Measurements from ENCODE around the gene FAM177B. TPM values are rescaled to one million over a fixed set of nuclear protein-coding genes. Genes with fewer than 3 reads are reported as not detected.

FAM177B gene
- total RNA-seq, result not detected in 2 replicates

DNA sequence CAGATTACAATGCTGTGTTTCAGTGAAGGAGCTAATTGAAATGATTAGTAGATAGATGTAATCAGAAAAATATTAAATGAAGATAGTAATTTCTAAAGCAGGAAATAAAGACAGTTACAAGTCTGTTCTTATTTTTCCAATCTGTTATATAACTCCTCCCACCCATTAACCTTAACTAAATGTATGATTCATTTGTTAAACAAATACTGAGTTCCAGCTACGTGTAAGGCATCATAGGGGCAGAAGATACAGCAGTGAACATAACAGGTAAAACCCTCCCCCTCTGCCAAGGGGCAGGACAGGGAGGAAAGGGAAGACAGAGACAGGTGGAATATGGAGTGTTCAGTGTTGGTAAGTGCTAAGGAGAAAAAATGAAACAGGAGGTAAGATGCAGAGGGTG is at the start of gene FAM177B:
Gene FAM177B (plus strand): TSS at position 231 of the 400 bp plus-strand sequence. CDS start 9,344 bp downstream, outside the sequence.

DNA sequence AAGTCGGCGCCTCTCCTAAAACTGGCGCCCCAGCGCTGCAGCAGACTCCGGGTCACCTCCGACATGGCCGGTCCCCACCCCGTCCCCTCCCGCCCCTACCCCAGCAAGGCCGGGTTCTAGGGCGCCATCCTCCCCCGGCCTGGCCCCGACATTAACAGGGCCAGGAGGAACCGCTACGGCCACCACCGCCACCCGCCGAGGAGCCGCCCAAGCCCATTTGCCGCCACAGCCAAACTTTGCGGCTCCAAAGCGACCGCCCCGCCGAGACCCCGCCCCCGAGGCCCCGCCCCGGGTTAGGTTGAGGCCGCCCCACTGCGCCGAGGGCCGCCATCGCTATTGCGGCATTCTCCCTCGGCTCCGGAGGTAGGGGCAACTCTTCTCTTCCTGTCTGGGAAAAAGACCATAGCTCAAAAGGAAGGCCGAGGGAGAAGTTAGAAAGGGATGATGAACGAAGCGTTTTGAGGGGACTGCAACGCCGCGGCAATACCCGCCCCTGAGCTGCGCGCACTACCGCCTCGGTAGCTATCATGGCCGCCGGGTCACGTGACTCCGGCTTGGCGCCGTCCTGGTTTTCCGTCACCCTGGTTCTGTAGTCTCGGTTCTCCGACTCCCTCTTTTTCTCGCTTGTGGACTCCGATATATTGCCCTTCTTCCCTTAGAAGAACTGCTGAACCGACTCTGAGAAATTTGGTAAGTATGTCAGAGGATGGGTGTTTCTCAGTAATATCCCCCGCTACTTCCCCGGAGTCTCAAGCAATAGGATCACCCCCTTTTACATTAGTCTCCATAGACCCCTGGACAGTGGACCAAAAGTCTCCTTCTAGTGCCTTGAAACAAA is 24.5 kb upstream of the FAM177B start, which contains the start of the genes AIDA and BROX:
Gene AIDA (minus strand): TSS at position 239 of the 838 bp plus-strand sequence. CDS start 174 bp downstream, at position 65.
Gene BROX (plus strand): TSS at position 312 of the 838 bp plus-strand sequence. CDS start 3,136 bp downstream, outside the sequence.

Other genes with a start within 250 kb of the FAM177B start
- gene HHIPL2, start 189.1 kb upstream of the FAM177B start, total RNA-seq, result 14.1 and 17.5 TPM in 2 replicates
- gene TAF1A, start 147.3 kb upstream of the FAM177B start, total RNA-seq, result 13.5 and 15.5 TPM in 2 replicates
- gene MIA3, start 119.1 kb upstream of the FAM177B start, total RNA-seq, result 65.8 and 86.4 TPM in 2 replicates
- gene AIDA, start 24.7 kb upstream of the FAM177B start, total RNA-seq, result 74.0 and 74.6 TPM in 2 replicates
- gene BROX, start 24.6 kb upstream of the FAM177B start, total RNA-seq, result 93.4 and 118 TPM in 2 replicates
- 7.2 and 7.4 TPM in 2 replicates for gene DISP1, start 77.8 kb downstream of the FAM177B start, total RNA-seq

Data from articular chondrocyte of knee joint (primary cell).